ENCODE measurements around the gene TRIM26.
A peak's percentile ranks its signal among the peaks of the same experiment; 100 is the strongest.
"Not testable (repeated sequence)": the region's sequence is repeated elsewhere in the genome, so short reads cannot be mapped to it uniquely, and the experiment has no call there.

The TRIM26 gene

DNA sequence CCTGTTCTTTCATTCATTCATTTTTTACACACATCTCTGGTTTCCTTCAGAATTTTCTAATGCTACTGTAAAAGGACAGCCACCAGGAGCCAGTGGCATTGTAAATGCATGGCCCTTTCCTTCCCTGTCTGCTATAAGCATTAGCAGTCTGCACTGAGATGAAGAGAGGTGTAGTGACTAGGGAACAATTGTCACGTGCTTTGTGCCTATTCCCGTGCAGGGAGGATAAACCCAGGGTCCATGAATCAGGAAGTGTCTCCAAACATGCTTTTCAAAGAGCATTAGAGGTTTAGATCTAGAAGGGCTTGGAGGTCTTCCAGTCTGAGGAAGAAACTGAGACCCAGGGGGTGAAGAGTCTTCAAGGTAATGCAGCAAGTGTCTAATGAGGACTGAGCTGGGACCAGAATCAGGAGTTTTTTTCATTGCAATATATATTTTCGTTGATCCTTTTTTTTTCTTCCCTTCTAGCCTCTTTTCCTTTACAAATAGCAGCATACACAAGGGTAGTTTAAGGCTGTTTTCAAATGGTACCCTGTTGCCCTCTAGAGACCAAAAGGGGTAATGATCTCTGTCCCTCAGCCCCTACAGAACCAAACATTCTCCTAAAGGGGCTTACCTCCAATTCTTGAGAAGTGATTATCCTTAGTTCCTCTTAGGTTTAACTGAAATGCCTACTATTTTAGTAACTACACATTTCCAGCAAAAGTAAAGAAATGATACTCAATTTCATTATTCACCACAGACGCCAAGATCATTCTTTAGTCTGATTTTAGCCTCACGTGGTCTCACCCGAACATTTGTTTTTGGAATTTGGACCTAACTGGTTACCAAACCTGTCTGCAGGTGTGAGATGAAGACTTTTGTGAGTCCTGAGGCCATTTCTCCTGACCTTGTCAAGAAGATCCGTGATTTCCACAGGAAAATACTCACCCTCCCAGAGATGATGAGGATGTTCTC, 43.3 kb downstream of the TRIM26 start:
- peak; percentile 60 for DNase-seq

DNA sequence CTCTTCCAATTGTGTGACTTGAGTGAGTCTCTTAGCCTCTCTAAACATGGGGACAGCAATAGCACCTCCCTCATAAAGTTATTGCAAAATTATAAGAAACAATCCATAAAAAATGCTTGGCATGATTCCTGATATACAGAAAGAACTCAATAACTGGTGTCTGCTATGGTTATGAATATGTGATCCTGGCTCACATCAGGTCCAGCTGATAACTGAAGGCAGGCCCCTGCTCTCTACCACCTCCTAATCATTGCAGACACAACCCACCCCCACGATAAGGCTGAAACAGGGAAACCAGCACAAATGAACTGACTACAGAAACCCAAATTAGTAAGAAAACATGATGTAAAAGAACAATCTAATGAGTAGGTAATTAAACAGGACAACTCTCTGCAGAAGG, 44.5 kb downstream of the TRIM26 start:
- no peak for DNase-seq

DNA sequence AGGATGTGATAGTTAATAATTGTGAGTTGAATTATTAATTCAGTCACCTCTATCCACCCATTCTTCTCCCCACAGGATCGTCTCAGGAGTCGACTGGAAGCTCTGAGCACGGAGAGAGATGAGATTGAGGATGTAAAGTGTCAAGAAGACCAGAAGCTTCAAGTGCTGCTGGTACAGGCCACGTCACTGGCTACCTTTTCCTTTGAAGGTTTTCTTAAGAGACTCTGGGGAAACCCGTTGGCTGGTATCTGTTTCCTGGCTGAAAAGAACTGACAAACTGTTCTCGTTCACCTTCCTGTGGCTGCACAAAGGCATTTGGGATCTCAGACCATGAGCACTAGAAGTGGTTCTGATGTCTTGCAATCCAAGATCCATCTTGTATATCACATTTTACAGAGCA, 46.1 kb downstream of the TRIM26 start:
- peak; percentile 26 for DNase-seq

DNA sequence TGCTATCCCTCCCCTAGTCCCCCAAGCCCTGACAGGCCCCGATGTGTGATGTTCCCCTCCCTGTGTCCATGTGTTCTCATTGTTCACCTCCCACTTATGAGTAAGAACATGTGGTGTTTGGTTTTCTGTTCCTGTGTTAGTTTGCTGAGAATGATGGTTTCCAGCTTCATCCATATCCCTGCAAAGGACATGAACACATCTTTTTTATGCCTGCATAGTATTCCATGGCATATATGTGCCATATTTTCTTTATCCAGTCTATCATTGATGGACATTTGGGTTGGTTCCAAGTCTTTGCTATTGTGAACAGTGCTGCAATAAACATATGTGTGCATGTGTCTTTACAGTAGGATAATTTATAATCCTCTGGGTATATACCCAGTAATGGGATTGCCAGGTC, 48.0 kb downstream of the TRIM26 start:
- DNase-seq = not testable (repeated sequence)

DNA sequence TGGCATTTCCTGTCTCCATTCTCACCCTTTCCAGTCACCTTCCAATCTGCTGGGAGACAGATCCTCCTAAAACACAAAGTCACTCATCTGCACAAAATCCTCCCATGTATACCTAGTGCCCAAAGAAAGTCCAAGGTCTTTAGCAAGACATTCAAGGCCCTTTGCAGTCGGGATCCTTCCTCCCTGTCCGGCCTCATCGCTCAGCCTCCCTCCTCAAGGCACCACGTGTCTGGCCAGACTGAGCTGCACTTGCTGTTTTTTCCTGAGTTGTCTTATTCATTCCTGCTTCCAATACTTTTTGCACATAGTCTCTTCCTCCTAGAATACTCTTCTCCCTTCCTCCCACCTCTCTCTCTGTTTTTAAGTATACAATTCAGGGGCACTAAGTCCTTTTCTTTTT, 48.5 kb downstream of the TRIM26 start:
- DNase-seq = no peak

DNA sequence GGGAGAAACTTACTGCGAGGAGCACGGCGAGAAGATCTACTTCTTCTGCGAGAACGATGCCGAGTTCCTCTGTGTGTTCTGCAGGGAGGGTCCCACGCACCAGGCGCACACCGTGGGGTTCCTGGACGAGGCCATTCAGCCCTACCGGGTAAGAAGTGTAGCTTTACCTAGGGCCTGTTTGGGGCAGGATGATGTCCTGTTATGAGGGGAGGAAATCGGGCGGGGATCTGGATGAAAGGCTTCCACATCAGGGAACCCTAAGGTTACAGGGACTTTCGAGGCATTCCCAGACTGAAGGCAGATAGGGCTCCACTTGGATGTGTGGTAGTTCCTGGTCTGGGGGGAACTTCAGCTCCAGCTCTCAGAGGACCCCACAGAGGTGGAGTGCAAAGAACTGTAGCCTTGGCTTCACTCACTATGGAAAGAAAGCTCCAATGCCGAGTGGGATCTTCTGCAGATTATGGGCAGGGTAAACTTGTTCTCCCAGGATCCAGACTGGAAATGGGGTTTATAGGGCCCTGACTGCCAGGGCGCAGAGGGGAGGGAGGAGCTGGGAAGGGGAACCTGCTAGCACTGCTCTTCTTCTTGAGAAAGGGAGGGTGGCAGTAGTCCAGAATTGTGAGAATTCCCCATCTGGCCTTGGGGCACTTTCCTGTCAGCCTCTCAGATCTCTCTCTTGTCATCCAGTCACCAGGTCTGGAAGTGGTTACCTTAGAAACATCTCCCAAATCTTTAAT, 49.1 kb downstream of the TRIM26 start:
- DNase-seq = no peak

DNA sequence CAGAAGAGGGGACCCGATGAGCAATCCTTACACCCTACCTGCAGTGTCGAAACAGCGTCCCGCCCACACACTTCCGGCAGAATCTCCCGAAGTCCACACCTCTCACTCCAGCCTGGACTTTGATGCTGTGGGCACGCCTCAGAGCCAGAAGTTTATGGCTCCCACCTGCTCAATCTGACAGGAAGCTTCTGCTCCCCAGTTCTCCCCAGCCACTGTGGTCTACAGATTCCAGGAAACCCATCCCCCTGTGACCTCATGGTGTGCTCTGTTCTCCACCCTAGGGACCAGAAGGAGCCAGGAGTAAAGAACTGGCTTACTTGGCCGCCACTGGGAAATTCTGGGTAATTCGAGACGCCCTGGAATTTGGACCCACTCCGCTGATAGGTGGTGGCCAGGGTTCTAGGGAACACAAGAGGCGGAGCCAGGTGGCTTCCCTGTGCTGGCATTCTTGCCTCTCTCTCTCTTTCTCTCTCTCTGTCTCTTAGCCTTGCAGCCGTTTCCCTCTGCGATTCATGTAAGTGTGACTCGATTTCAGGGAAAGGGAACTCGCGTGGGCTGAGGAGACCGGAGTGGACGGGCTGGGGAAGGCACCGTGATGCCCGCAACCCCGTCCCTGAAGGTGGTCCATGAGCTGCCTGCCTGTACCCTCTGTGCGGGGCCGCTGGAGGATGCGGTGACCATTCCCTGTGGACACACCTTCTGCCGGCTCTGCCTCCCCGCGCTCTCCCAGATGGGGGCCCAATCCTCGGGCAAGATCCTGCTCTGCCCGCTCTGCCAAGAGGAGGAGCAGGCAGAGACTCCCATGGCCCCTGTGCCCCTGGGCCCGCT, 49.9 kb downstream of the TRIM26 start, which contains the start of gene TRIM15:
Gene TRIM15 (plus strand): TSS at position 457 of the 828 bp plus-strand sequence. CDS start 139 bp downstream, at position 596.
- DNase-seq = peak; percentile 3

DNA sequence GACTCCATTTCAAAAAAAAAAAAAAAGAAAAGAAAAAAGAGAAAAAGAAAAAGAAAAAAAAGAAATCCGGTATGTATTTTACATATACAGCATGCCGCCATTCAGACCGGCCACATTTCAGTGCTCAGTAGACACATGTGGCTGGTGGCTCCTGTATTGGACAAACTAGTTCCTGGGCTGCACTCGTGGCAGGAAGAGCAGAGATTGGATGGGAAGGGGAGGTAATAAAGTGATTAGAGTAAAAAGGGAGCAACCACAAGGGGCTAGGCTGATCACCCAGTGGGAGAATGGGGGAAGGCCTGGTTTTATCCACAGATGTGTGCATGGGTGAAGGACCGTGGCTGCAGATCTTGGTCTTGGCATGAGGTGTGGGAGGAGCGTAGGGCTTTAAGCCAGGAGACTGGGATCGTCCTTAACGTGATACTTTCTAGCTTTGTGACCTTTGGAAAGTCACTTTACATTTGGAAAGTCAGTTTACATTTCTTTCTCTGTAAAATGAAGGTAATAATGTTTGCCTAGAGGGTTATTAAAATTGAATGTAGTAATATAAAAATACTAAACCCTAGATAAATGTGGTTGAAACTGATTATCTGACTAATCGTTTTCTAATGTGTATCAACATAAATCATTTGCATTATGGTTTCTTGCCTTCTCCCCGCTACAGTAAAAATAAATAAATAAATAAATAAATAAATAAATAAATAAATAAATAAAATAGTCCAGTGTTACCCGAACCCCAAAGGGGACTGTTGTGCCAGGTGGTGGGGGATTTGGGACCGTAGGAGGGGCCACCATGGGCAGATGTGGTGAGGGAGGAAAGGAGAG, 50.7 kb downstream of the TRIM26 start:
- no peak for DNase-seq

DNA sequence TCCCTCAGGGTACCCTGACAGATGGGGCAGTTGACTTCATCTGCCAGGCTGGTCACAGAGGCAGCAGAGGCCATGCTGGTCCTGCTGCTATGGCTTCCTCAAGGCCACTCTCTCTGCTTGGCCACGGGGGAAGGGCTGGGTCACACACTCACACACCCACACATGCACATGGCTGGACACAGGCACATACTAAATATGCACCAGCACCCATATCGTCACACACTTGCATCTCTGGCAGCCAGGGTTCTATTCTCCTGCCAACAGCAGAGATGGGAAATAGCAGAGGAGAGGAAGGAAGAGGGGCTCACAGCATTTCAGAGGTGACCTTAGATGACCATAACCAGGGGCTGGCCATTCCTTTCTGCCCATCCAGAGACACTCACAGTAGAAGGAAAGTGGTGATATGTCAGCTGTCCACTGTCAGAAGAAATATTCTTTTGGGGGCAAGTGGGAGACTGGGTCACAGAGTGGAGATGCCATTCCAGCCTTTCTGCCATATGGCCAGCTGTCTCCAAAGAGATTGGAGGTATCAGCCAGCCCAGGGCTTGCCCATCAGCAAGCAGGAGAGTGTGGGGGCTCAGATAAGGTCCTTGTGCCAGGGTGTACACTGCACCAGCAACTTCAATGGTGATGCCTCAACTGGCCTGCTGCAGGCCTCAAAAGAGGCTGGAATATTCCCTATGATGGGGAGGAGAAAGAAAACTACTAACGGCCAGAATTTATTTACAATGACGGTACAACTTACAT, 52.2 kb downstream of the TRIM26 start, which contains the start of gene TRIM10:
Gene TRIM10 (minus strand): TSS at position 427 of the 747 bp plus-strand sequence. CDS start 353 bp downstream, at position 74.
- no peak for DNase-seq

DNA sequence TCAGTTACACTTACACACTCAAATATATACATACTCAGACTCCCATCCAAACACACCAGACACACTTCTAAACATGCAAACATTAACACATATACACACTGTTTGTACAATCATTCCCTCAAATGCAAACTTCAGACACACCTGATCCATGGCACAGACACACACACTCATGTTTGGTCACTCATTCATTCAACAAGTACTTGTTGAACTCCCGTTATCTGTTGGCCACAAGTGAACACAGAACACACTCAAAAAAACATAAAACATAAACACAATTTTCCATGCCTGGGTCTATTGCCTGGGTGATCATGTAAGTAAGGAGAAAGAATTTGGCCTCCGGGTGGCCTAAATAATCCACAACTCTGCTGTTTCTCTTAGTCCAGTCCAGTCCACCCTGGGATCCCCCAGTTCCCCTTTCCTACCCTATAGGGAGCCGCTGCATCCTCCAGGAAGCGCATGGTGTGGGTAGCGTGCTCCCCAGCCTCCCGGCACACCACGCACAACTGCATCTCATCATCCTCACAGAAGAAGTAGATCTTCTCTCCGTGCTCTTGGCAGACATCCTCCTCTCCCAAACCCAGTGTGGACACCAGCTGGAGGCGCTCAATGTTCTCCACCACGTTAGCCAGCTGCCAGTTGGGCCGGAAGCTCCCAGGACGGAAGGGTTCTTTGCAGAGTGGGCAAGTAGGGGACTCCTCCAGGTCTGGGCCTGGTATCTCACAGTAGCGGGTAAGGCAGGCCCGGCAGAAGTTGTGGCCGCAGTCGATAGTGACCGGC, 53.0 kb downstream of the TRIM26 start:
- no peak for DNase-seq

DNA sequence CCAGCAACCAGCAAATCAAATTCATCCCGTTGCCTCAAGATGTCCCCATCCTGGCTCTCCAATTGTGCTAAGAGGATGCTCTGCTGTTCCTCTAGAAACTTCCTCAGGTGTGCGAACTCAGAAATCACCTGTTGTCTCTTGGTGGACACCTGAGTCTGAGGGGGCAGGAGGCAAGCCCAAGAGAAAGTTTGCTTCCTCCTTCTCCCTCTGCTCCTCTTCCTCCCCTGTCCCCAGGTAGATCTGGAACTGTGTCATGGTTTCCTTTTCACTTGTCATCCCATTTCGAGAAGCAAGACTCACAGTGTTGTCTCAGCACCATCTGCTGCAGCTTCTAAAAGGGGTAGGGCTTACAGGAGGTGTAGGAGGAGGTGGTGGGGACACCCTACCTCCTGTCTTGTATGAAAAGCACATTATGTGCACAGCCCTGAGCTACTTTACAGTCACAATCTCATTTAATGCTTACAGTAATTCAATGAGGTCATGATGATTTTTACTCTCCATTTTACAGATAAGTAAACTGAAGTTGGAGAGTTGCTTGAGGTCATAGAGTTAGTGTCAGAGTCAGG, 54.6 kb downstream of the TRIM26 start:
- no peak for DNase-seq

DNA sequence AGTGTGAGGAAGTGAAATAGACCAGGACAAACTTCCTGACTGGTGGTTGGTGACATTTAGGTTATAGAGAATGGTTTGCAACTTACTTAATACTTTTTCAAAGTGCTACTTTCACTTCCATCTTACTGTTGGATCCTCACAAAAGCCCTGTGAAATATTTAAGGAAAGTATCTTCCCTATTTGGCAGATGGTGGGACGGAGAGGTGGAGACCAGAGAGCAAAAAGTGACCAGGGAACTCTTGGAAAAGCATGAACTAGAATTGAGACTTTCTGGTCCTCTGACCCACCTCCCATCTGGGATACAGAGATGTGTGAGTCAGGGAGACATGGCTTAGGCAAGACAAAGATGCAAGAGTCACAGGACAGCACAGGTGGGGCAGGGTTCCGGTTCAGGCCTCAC, 55.2 kb downstream of the TRIM26 start:
- no peak for DNase-seq

DNA sequence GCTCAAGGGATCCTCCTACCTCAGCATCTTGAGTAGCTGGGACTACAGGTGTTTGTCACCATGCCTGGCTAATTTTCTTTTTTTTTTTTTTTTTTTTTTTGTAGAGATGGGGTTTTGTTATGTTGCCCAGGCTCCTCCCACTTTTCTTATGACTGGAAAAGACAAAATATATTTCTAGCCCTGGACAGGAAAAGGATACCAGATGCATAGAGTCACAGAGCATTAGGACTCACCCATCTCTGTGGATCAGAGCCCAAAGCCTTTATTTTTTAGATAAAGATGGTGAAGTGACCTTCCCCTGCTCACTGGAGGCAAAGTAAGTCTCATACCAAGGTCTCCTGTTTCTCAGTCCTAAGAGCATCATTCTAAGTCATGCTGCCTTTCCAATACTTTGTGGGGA, 55.6 kb downstream of the TRIM26 start:
- no peak for DNase-seq

DNA sequence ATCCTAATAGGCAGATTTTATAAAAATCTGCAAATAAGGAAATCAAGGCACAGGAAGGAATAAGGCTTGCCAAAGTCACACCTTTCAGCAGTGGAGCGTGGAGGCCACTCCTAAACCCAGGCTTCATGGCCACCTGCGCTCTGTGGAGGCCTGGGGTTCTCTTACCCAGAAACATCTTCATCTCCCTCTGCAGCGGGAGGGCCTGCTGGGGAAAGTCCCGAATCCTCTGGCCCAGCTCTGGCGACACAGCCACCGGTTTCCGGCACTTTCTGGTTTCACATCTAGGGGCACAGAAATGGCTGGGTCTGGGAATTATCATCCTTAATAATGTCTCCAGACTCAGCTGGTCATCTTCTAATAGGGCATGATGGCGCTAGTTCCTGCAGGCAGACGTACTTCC, 56.4 kb downstream of the TRIM26 start:
- no peak for DNase-seq

DNA sequence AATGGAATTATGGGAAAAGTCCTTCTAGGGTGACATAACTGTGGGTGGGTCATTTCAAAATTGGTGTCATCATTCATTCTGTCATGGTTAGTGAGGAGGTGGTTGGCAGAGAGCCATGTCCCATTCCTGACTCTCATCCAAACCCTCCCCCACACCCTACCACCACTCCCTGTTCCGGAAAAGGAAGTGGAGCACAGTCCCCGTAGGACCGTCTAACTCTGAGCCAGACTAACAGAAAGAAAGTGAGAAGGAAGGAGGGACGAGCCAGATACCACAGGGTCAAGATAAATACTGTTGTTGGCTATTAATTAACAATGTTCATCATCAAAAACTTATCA, 57.0 kb downstream of the TRIM26 start:
- DNase-seq = no peak

DNA sequence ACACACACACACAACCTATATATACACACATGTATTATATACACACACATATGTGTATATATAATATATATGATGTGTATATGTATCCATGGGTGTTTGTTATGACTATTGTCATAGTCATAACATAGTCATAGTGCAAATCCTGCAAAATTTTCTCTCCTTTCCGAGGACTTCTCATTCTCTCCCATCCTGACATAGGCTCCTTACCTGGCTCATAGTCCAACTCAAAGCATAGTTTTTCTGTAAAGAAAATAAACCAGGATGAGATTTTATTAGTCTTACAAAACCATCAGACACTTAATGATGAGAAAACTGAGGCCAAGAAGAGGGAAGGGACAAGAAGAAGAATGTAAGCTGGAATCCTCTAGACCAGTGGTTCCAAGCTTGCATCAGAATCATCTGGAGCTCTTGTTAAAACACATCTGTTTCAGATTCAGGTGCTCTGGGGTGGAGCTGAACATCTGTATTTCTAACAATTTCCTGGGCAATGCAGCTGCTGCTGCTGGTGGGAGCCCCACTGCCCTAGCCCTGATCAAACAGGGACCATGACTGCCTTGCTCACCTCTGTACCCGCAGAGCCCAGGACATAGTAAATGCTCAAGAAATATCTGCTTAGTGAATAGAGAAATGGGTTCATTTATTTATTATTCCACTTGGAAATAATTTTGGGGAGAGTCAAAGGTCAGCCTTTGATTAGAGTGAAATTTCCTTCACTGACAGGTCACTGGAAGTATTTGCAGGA, 57.5 kb downstream of the TRIM26 start:
- DNase-seq = no peak

DNA sequence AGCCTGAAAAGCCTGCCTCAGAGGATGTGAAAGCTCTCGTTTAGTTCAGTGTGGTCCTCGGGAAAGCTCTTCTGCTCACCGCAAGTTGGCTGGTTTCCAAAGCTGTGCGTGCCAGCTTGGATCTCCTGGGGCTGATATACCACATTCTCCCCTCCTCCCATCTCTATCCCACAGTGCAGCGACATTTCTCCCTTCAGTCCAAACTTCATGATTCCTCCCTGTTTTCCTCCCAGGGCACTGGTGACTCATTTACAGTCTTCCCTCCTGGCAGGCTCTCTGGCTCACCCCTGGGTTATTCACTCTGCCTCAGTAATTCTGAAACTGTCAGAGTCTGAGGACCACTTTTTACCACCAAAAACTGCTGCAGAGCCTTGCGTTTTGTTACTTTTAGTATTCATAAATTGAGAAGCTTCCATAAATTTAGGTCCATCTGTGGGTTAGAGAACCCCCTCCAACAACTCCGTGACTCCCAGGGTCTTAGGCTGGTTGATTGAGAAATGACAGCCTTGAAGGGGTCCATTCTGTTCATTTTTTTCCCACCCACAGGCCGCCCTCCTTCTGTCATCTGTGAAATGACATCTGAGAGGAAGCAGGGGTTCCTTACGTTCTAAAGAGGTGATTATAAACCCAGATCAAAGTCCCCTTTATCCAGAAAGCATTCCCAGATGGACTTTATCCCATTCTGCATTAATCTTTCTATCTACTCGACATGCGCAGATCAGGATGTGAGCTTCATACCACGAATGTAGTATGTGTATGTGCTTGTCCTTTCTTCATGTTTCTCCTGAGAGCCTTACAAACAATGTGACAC, 58.3 kb downstream of the TRIM26 start:
- no peak for DNase-seq

DNA sequence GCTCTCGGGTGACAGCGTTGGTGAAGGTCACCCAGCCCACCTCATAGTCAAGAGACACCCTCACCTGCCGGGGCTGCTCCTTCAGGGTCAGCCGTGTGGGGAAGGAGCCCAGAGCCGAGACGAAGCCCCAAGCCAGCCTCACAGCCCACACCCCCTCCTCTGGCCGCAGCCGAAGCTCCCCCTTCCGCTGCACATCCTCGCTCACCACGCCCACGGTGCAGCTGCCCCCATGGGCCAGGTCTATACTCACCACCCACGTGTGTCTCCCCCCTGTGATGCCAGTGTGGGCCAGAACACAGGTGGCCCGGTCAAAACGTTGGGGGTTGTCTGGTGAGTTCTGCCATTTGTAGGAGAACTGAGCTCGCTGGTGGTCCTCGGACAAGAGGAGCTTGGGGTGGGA, 59.1 kb downstream of the TRIM26 start:
- DNase-seq = no peak

Data from CD4-positive, alpha-beta T cell treated with Interleukin-17A for 1 hour (primary cell).